Measurements from ENCODE around the gene FAM217A.

The FAM217A gene

GRCh38 chr6:4085332-4085700 is 6.4 kb upstream of the FAM217A start:
- no peak for DNase-seq (ENCODE audit: low read depth in 2 of 3, low spot score in 1 of 3)

GRCh38 chr6:4084444-4085331 is 5.8 kb upstream of the FAM217A start:
- no peak for DNase-seq (ENCODE audit: low read depth in 2 of 3, low spot score in 1 of 3)

DNA sequence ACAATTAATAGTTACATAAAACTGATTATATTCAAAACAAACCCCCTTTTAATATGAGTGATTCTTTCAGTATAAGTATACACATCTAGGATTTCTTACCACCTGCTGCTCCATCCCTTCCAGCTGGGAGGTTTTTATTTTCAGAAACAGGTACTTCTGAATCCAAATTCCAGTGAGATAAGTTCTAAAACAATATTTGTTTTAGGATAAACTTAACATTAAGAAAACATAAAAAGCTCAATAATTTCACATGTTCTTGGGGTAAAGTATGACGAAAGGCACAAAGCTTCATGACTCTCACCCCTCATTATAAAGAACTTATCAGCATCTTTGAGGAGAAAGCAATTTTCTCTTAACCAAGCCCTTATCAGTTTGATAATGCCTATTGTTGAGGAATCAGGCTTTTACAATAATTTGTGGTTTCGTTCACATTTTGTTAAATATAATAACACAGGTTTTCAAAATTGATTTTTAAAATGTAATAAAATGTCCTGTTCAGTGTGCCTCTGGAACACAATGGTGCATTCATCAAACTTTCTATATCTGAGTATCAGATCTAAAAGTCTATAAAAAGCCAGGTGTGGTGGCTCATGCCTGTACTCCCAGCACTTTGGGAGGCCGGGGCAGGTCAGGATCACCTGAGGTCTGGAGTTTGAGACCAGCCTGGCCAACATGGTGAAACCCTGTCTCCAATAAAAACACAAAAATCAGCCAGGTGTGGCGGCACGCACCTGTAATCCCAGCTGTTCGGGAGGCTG is 4.3 kb downstream of the FAM217A start:
- DNase-seq (ENCODE audit: low read depth in 2 of 3, low spot score in 1 of 3) = no peak

DNA sequence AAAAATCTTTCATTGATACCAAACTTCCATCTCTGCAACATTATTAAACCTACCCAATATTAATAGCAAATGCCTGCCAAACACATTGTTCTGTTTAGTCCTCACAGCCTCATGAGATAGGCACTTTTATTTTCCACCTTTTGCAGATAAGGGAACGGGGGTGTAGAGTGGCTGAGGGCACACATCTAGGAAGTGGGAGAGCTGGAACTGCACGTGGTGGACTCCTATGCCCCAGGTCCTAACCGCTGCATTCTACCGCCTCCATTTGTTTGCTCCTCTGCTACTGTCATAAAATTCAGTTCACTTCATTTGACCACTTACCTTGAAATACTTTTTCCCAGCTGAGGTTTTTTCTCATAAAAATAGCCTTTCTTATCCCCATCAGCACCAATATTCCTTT is 7.6 kb downstream of the FAM217A start:
- no peak for DNase-seq (ENCODE audit: low read depth in 2 of 3, low spot score in 1 of 3)

GRCh38 chr6:4069199-4069598 is 9.7 kb downstream of the FAM217A start:
- DNase-seq (ENCODE audit: low read depth in 2 of 3, low spot score in 1 of 3) = no peak

DNA sequence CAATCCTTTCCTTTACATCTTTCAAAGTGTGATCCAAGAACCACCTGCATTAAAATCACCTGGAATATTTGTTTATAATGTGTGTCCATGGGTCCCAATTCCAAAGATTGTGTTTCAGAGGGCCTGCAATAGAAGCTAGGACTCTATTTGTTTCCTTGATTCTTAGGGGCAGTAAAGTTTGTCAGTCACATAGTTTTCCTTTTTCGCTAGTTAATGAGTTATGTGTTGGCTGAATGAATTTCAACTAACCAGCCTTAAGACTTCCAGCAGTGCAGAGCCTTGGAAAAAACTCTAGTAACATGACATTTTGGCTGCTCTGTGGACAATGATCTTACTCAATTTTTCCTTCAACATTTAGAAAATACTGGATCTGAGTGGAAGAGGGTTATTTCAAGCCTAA is 11.3 kb downstream of the FAM217A start:
- no peak for DNase-seq (ENCODE audit: low read depth in 2 of 3, low spot score in 1 of 3)

DNA sequence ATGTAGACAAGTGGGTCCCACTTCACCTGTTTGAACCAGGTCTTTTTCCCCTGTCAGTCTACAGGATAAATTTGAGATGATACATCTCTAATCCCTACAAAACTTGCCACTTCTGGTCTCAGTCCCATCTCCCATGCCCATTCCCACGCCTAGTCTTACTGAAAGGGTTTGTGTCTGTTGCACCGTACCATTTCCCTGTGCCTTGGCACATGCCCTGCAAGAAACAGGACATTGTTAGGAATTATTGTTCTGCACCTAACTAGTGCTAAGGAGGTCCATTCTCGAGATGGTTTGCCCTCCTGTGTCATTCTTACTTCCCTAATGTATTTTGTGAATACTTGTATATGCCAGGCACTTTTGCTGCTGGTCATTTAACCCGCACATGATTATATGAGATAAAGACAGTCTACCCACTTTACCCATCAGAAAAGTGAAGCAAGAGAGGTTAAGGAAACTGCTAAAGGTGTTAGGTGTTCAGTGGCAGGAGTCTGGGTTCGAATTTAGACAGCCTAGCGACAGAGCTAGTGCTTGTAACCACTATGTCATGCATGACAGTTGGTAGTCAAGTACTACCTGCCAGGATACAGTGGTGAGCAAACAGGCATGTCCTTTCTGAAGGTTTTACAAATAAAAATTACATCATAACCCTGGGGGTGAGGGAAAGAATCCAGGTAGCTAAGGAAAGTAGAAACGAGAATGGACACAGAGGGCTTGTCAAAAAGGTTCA is 12.7 kb downstream of the FAM217A start:
- no peak for DNase-seq (ENCODE audit: low read depth in 2 of 3, low spot score in 1 of 3)

DNA sequence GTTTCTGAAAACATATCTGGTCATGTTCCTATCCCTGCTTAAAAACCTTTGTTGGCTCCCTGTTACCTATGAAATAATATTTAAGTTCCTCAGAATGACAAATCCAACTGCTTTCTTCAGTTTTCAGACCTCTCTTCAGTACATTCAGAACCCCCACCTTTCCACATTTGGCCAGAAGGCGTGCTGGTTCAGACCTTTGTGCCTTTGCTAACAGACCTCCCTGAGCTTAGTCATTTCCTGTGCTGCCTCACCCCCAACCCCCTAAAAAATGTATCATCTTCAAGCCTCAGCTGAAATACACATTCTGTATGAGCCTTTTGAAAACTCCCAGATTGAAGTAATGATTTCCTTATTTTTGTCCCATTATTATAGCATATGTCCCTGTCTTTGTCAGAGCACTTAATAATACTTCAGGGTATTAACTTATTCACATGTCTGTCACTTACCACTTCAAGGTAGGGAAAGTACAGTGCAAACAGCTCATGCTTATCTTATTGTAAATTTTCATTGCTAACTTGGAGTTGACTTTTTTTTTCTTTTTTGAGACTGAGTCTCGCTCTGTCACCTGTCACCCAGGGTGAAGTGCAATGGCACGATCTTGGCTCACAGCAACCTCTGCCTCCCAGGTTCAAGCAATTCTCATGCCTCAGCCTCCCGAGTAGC is 19.7 kb downstream of the FAM217A start:
- DNase-seq (ENCODE audit: low read depth in 2 of 3, low spot score in 1 of 3) = peak; percentile 36 to 50 (median 44)

GRCh38 chr6:4057036-4057435 is 21.9 kb downstream of the FAM217A start:
- DNase-seq (ENCODE audit: low read depth in 2 of 3, low spot score in 1 of 3) = no peak

GRCh38 chr6:4055420-4056041 is 23.4 kb downstream of the FAM217A start:
- DNase-seq (ENCODE audit: low read depth in 2 of 3, low spot score in 1 of 3) = no peak

GRCh38 chr6:4049246-4049645 is 29.7 kb downstream of the FAM217A start:
- no peak for DNase-seq (ENCODE audit: low read depth in 2 of 3, low spot score in 1 of 3)

GRCh38 chr6:4041480-4041879 is 37.5 kb downstream of the FAM217A start:
- no peak for DNase-seq (ENCODE audit: low read depth in 2 of 3, low spot score in 1 of 3)

- DNase-seq (ENCODE audit: low read depth in 2 of 3, low spot score in 1 of 3) = no peak
These were observed 39.6 kb downstream of the FAM217A start for GRCh38 chr6:4039348-4039747.

DNA sequence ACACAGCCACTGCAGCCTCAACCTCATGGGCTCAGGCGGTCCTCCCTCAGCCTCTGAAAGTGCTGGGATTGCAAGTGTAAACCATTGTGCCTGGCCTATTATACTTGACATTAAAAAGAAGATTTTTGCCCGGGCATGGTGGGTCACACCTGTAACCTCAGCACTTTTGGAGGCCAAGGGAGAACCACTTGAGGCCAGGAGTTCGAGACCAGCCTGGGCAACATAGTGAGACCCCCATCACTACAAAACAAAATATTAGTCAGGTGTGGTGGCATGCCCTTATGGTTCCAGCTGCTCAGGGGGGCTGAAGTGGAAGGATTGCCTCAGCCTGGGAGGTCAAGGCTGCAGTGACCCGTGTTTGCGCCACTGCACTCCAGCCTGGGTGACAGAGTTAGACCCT is 42.4 kb downstream of the FAM217A start:
- DNase-seq (ENCODE audit: low read depth in 2 of 3, low spot score in 1 of 3) = no peak

DNA sequence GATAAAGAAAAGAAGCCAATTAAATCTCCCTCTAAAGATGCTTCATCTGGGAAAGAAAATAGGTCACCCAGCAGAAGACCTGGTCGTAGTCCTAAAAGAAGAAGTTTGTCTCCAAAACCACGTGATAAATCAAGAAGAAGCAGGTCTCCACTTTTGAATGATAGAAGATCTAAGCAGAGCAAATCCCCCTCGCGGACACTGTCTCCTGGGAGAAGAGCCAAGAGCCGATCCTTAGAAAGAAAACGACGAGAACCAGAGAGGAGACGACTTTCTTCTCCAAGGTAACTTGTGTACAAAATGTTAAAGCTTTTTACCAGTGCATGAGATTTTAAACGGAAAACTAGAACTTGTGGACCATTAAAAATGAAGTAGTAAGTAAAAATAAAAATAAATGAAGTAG is 46.5 kb downstream of the FAM217A start:
- DNase-seq (ENCODE audit: low read depth in 2 of 3, low spot score in 1 of 3) = no peak

DNA sequence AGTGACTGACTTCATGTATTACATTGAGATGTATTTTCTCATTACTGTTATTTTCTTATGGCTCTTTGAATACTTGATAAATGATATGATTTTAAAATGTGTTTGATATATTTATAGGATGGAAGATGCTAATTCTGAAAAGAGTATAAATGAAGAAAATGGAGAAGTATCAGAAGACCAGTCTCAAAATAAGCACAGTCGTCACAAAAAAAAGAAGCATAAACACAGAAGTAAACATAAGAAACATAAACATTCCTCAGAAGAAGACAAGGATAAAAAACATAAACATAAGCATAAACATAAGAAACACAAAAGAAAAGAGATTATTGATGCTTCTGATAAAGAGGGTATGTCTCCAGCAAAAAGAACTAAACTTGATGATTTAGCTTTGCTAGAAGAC is 47.5 kb downstream of the FAM217A start:
- DNase-seq (ENCODE audit: low read depth in 2 of 3, low spot score in 1 of 3) = no peak

GRCh38 chr6:4030669-4031068 is 48.3 kb downstream of the FAM217A start:
- DNase-seq (ENCODE audit: low read depth in 2 of 3, low spot score in 1 of 3) = no peak

DNA sequence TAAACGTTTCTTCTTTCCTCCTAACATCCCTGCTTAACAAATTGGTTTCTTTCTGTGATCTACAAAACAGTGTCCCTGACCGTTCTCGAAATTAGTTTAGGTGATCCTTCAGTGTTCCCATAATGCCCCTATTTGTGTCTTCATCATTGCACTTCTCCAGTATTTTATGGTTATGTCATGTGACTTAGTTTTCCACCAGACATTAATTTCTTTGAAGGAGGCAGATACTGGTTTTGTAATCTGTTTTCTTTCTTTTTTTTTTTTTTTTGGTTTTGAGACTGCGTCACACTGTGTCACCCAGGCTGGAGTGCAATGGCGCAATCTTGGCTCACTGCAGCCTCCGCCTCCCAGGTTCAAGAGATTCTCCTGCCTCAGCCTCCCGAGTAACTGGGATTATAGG is 49.2 kb downstream of the FAM217A start:
- DNase-seq (ENCODE audit: low read depth in 2 of 3, low spot score in 1 of 3) = no peak

GRCh38 chr6:4028051-4028450 is 50.9 kb downstream of the FAM217A start:
- no peak for DNase-seq (ENCODE audit: low read depth in 2 of 3, low spot score in 1 of 3)

DNA sequence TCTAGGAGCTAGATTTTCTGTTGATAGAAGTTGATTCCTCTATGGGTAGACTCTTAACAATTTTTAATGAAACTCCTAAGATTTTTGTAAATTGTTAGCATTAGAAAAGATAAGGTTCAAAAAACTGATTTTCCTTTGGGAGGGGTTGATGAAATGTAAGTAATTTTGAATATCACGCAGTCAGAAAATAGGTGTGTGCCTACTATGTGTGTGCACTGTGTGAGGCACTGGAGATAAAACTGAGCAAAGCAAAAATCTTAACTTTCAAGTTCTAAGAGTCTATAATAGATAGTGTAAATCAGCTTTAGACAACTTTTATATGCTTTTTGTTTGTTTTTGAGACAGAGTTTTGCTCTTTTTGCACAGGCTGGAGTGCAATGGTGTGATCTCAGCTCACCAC is 53.3 kb downstream of the FAM217A start:
- DNase-seq (ENCODE audit: low read depth in 2 of 3, low spot score in 1 of 3) = no peak

GRCh38 chr6:4023240-4023639 is 55.7 kb downstream of the FAM217A start:
- no peak for DNase-seq (ENCODE audit: low read depth in 2 of 3, low spot score in 1 of 3)

Data from stimulated activated CD4-positive, alpha-beta T cell treated with anti-CD3 and anti-CD28 coated beads, Interleukin-12 subunit alpha, Interleukin-12 subunit beta, amount 100 ng/mL, for 48 hours (primary cell).